Keratinocyte (primary cell): Measurements from ENCODE around the gene DCAF4. TPM values are rescaled to one million over a fixed set of nuclear protein-coding genes. Genes with fewer than 3 reads are reported as not detected.
A peak's percentile ranks its signal among the peaks of the same experiment; 100 is the strongest.

Experiments
- DNase-seq: peaks from one replicate; pipeline ENCODE4 v3.0.0-alpha.2; 2011; ENCODE audit warnings: low read depth, missing footprints, low spot score
- FAIRE-seq: peaks from 2 replicates; lab custom pipeline; 2011; peaks lifted over from hg19 to GRCh38; lab: Jason Lieb, UNC
- H2AFZ ChIP-seq: 2 replicates; pipeline ENCODE4 v1.6.0; 2012; ENCODE audit warnings: low read length, control low read depth, inconsistent platforms; ENCODE audit not compliant: control insufficient read depth
- H3K27ac ChIP-seq: 2 replicates; pipeline ENCODE4 v1.5.1; 2011; ENCODE audit warnings: low read length; ENCODE audit not compliant: control insufficient read depth, insufficient read depth
- H3K27me3 ChIP-seq: 3 replicates; pipeline ENCODE4 v1.6.0; 2011; ENCODE audit warnings: low read length; ENCODE audit not compliant: control insufficient read depth, insufficient read depth; ENCODE audit errors: extremely low read depth
- H3K36me3 ChIP-seq, 2 experiments: 2 replicates in 1 of 2; 3 replicates in 1 of 2; pipeline ENCODE4 v1.5.1; 2011; ENCODE audit warnings: low read length in 2 of 2, mild to moderate bottlenecking in 1 of 2; ENCODE audit not compliant: control insufficient read depth in 2 of 2, insufficient read depth in 2 of 2; ENCODE audit errors: extremely low read depth in 1 of 2
- H3K4me1 ChIP-seq: 3 replicates; pipeline ENCODE4 v1.5.1; 2011; ENCODE audit warnings: low read length; ENCODE audit not compliant: control insufficient read depth, insufficient read depth; ENCODE audit errors: extremely low read depth
- H3K4me2 ChIP-seq: 3 replicates; pipeline ENCODE4 v1.6.0; 2011; ENCODE audit warnings: low read depth, low read length; ENCODE audit not compliant: control insufficient read depth, insufficient read depth; ENCODE audit errors: extremely low read depth
- H3K4me3 ChIP-seq, 3 experiments: fragments of 200-600 bp in 1 of 3; sonication (generic) in 1 of 3; 2 replicates in 2 of 3; 3 replicates in 1 of 3; pipeline ENCODE4 v1.5.1; 2011 to 2016; ENCODE audit warnings: low read length in 3 of 3, mild to moderate bottlenecking in 3 of 3, control low read depth in 2 of 3, inconsistent platforms in 1 of 3, low read depth in 1 of 3, mixed read lengths in 1 of 3, mixed run types in 1 of 3, moderate library complexity in 1 of 3; ENCODE audit not compliant: control insufficient read depth in 2 of 3, insufficient read depth in 2 of 3; ENCODE audit errors: extremely low read depth in 1 of 3
- H3K79me2 ChIP-seq: 2 replicates; pipeline ENCODE4 v1.6.0; 2012; ENCODE audit warnings: low read length; ENCODE audit not compliant: control insufficient read depth, insufficient read depth
- H3K9ac ChIP-seq: 3 replicates; pipeline ENCODE4 v1.6.0; 2011; ENCODE audit warnings: low read length; ENCODE audit not compliant: control insufficient read depth, insufficient read depth; ENCODE audit errors: extremely low read depth
- H3K9me1 ChIP-seq: 3 replicates; pipeline ENCODE4 v1.6.0; 2011; ENCODE audit warnings: low read length; ENCODE audit not compliant: control insufficient read depth, insufficient read depth; ENCODE audit errors: extremely low read depth
- H3K9me3 ChIP-seq: 2 replicates; pipeline ENCODE4 v1.5.1; 2012; ENCODE audit warnings: low read depth, low read length; ENCODE audit not compliant: control insufficient read depth
- H4K20me1 ChIP-seq: 3 replicates; pipeline ENCODE4 v1.6.0; 2011; ENCODE audit warnings: low read length; ENCODE audit not compliant: control insufficient read depth, insufficient read depth; ENCODE audit errors: extremely low read depth
- EZH2 ChIP-seq: IDR thresholded peaks from one replicate; pipeline ENCODE4 v1.6.1; 2012; ENCODE audit warnings: inconsistent platforms, mild to moderate bottlenecking, low read length, moderate library complexity
- dilution Hi-C: fragments of 300-500 bp; cut with MboI; formaldehyde crosslinking; loops from one replicate; pipeline ENCODE4 v1.7.0; 2020; ENCODE audit warnings: low sequenced_read_pairs; ENCODE audit not compliant: extremely low pct_ligation_motif_present
- polyA plus RNA-seq, 5 experiments: library from polyadenylated mRNA; depleted of rRNA in 3 of 5; stranded (reverse) in 3 of 5; stranded (forward) in 1 of 5; unstranded in 1 of 5; fragments of >200 nt; gene quantifications; 1 replicate in 1 of 5; 2 replicates in 3 of 5; 3 replicates in 1 of 5; pipeline versions ENCODE4 v1.2.1 to v1.2.3, GENCODE V29; 2011 to 2012; ENCODE audit warnings: missing spikeins in 2 of 5, low read depth in 1 of 5, low replicate concordance in 1 of 5
- TF ChIP-seq, protein P1 (sequence below), 3 experiments: IDR thresholded peaks in 1 of 3; conservative IDR thresholded peaks in 1 of 3; optimal IDR thresholded peaks in 1 of 3; 2 replicates in 2 of 3; 3 replicates in 1 of 3; pipeline versions ENCODE3 to v1.5.1; 2011; ENCODE audit warnings: low read length in 3 of 3, mild to moderate bottlenecking in 3 of 3, moderate library complexity in 2 of 3, control low read depth in 1 of 3, inconsistent platforms in 1 of 3; ENCODE audit not compliant: insufficient read depth in 2 of 3; ENCODE audit errors: extremely low read depth in 1 of 3

Gene DCAF4
- polyA plus RNA-seq, 1 donor (not counting 4 experiments of a cell fraction or from before 2014, with no cell fraction given), result 26.1 TPM

GRCh38 chr14:72962829-72963312 is 36.6 kb downstream of the DCAF4 start:
- Histone ChIP-seq H3K79me2 (no peaks in the 10 kb centered on the region), H3K9me3 (no peaks in the 10 kb centered on the region), H3K9ac (no peak overlapping the region), H3K27me3 (no peaks in the 10 kb centered on the region), H3K27ac (no peak overlapping the region), H3K4me1 (peaks cover 17% of the 10 kb centered on the region), H3K4me2 (no peak overlapping the region), H4K20me1 (no peaks in the 10 kb centered on the region), H2AFZ (no peak overlapping the region), H3K36me3 (peaks cover 3 to 6% of the 10 kb centered on the region in 2 experiments), H3K4me3 (no peak overlapping the region), H3K9me1 (peaks cover 3% of the 10 kb centered on the region)
- DNase-seq (peak; percentile 35), FAIRE-seq (no peak)
- TF ChIP-seq EZH2, result no peak
- TF ChIP-seq, protein P1, sequence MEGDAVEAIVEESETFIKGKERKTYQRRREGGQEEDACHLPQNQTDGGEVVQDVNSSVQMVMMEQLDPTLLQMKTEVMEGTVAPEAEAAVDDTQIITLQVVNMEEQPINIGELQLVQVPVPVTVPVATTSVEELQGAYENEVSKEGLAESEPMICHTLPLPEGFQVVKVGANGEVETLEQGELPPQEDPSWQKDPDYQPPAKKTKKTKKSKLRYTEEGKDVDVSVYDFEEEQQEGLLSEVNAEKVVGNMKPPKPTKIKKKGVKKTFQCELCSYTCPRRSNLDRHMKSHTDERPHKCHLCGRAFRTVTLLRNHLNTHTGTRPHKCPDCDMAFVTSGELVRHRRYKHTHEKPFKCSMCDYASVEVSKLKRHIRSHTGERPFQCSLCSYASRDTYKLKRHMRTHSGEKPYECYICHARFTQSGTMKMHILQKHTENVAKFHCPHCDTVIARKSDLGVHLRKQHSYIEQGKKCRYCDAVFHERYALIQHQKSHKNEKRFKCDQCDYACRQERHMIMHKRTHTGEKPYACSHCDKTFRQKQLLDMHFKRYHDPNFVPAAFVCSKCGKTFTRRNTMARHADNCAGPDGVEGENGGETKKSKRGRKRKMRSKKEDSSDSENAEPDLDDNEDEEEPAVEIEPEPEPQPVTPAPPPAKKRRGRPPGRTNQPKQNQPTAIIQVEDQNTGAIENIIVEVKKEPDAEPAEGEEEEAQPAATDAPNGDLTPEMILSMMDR (optimal IDR thresholded peaks at IDR 0.05 in 1 of 3, IDR thresholded peaks at IDR 0.05 in 1 of 3, conservative IDR thresholded peaks at IDR 0.05 in 1 of 3; ENCODE audit: extremely low read depth in 1 of 3, insufficient read depth in 2 of 3, low read length in 3 of 3), result no peak
- dilution Hi-C loops, result no loop called here

GRCh38 chr14:72965249-72965648 is 39.0 kb downstream of the DCAF4 start:
- no peak for TF ChIP-seq EZH2
- TF ChIP-seq, protein P1 (optimal IDR thresholded peaks at IDR 0.05 in 1 of 3, IDR thresholded peaks at IDR 0.05 in 1 of 3, conservative IDR thresholded peaks at IDR 0.05 in 1 of 3; ENCODE audit: extremely low read depth in 1 of 3, insufficient read depth in 2 of 3, low read length in 3 of 3), result no peak
- no peak for DNase-seq

More at GRCh38 chr14:72965249-72965648, 39.0 kb downstream of the DCAF4 start:
- no peak for FAIRE-seq
- H3K27ac ChIP-seq, result no peak overlapping the region
- dilution Hi-C loops, result no loop called here
- H3K4me2 ChIP-seq, result no peak overlapping the region
- H3K27me3 ChIP-seq, result no peaks in the 10 kb centered on the region
- no peaks in the 10 kb centered on the region for H3K79me2 ChIP-seq
- no peak overlapping the region for H3K4me3 ChIP-seq
- H2AFZ ChIP-seq, result no peak overlapping the region
- H3K9me1 ChIP-seq, result peaks cover 3% of the 10 kb centered on the region
- no peaks in the 10 kb centered on the region for H3K9me3 ChIP-seq
- no peaks in the 10 kb centered on the region for H4K20me1 ChIP-seq
- H3K36me3 ChIP-seq, result peaks cover 3 to 8% of the 10 kb centered on the region in 2 experiments
- H3K4me1 ChIP-seq, result peaks cover 17% of the 10 kb centered on the region
- H3K9ac ChIP-seq, result no peak overlapping the region
